Measurements from ENCODE around the gene ZNF80. TPM values are rescaled to one million over a fixed set of nuclear protein-coding genes. Genes with fewer than 3 reads are reported as not detected.

The ZNF80 gene
- polyA plus RNA-seq, 1 experiment, result not detected

DNA sequence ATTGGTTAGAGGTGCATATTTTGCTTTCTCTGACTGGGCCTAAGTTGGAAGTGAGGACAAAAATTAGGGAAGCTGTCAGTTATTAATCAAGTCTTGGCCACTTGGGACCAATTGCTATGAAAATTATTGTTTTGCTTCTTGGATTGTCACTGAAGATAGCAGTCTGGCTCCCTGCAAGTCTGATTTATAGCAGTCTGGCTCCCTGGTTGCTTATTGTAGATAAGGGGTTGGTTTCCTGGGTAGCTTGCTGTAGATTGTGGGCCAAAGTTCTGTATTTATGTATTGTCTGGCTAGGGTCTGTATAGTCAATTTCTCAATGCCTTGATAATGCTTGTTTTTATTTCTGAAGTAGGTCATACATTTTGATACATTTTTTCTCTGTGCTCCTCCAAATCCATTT is 45.2 kb downstream of the ZNF80 start:
- Histone ChIP-seq H3K9me3 (ENCODE audit: control insufficient read depth, insufficient read depth, low read length) (no peaks in the 10 kb centered on the region), H3K27ac (ENCODE audit: low read depth, low read length) (no peak overlapping the region), H3K27me3 (ENCODE audit: control insufficient read depth, insufficient read depth, low read length) (peaks cover 4% of the 10 kb centered on the region), H3K4me3 (ENCODE audit: low read depth, low read length) (no peak overlapping the region)
- CTCF ChIA-PET, result no interaction called here
- TF ChIP-seq CTCF (IDR thresholded peaks at IDR 0.05; ENCODE audit: low read depth, low read length), result no peak
- DNase-seq (ENCODE audit: low read depth, low spot score), result no peak
- POLR2A ChIA-PET, result no interaction called here

DNA sequence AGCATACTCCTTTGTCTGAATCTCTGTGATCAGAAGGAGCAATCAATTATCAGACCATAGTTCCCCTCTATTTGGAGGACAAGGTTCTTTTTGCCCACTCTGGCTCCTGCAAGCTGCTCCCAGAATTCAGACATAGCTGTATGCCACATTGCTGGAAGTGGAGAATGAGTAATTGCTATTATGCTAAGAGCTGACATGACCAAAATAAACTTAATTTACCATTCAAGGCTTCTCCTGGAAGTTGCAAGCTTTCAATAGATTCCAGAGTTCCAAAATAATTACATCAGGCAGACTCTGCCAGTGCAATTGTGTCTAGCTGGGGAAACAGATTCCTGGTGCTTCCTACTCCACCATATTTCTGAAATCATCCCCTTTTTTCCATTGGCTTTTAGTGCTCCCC is 50.9 kb downstream of the ZNF80 start:
- ChIA-PET CTCF (no interaction called here), POLR2A (no interaction called here)
- H3K4me3 ChIP-seq (ENCODE audit: low read depth, low read length), result no peak overlapping the region
- H3K27me3 ChIP-seq (ENCODE audit: control insufficient read depth, insufficient read depth, low read length), result peaks cover 2% of the 10 kb centered on the region
- no peak for DNase-seq (ENCODE audit: low read depth, low spot score)
- no peak overlapping the region for H3K27ac ChIP-seq (ENCODE audit: low read depth, low read length)
- TF ChIP-seq CTCF (IDR thresholded peaks at IDR 0.05; ENCODE audit: low read depth, low read length), result no peak
- no peaks in the 10 kb centered on the region for H3K9me3 ChIP-seq (ENCODE audit: control insufficient read depth, insufficient read depth, low read length)

Other genes with a start within 250 kb of the ZNF80 start
- gene CCDC191, start 181.1 kb downstream of the ZNF80 start, polyA plus RNA-seq (2011; rRNA removed), result 1.7 and 2.3 TPM in 2 replicates
- gene QTRT2, start 180.8 kb downstream of the ZNF80 start, polyA plus RNA-seq (2011; rRNA removed), result 7.9 and 10.8 TPM in 2 replicates
- not detected in 2 replicates for gene DRD3, start 58.5 kb downstream of the ZNF80 start, polyA plus RNA-seq (2011; rRNA removed)
- not detected in 2 replicates for gene TIGIT, start 56.5 kb upstream of the ZNF80 start, polyA plus RNA-seq (2011; rRNA removed)